K562 (cell line): ENCODE data around the gene AQP9. TPM values are rescaled to one million over a fixed set of nuclear protein-coding genes. Genes with fewer than 3 reads are reported as not detected.

Experiments
- DPF2 ChIP-seq: fragments of 450-650 bp; IDR thresholded peaks from 2 replicates; pipeline ENCODE4 v1.6.1; 2016
- HSF4 ChIP-seq: fragments of 250-450 bp; sonication (Bioruptor Pico); IDR thresholded peaks from 2 replicates; pipeline ENCODE4 v2.1.2; 2022; ENCODE audit warnings: mild to moderate bottlenecking, moderate library complexity, borderline replicate concordance
- MED1 ChIP-seq: sonication (generic); formaldehyde crosslinking; IDR thresholded peaks from 2 replicates; pipeline ENCODE4 v1.8.1; 2023; ENCODE audit warnings: missing genetic modification reagents, borderline replicate concordance
- PBX2 ChIP-seq, 2 experiments: IDR thresholded peaks in 1 of 2; conservative IDR thresholded peaks in 1 of 2; 2 replicates each; pipeline ENCODE4 v1.6.1; 2016; ENCODE audit warnings: low read depth in 2 of 2, mild to moderate bottlenecking in 1 of 2, missing compliant biosample characterization in 1 of 2, missing genetic modification characterization in 1 of 2, moderate library complexity in 1 of 2
- STAG1 ChIP-seq: sonication (generic); formaldehyde crosslinking; IDR thresholded peaks from 2 replicates; pipeline ENCODE4 v1.5.0; 2020; ENCODE audit warnings: missing genetic modification reagents, borderline replicate concordance
- ZNF354B ChIP-seq: fragments of 250-450 bp; sonication (Bioruptor Pico); IDR thresholded peaks from 2 replicates; pipeline ENCODE4 v1.4.0; 2020
- polyA plus RNA-seq, 8 experiments: library from polyadenylated mRNA; depleted of rRNA in 4 of 8; stranded (reverse) in 5 of 8; unstranded in 3 of 8; fragments of >200 nt; fragmentation: Nextera tagmentation in 2 of 8; fragmentation: Illumina TruSeq in 1 of 8; extraction: Ambion mirVana in 2 of 8; extraction: Trizol in 1 of 8; gene quantifications; 2 replicates each; pipeline versions ENCODE4 v1.2.1 to v1.2.3, GENCODE V29; 2011 to 2014; ENCODE audit warnings: inconsistent platforms in 1 of 8, missing spikeins in 1 of 8
- total RNA-seq, 7 experiments: library from RNA; depleted of rRNA in 6 of 7; stranded (reverse); fragments of >200 nt in 6 of 7; fragmentation: Illumina TruSeq in 2 of 7; extraction: Trizol in 2 of 7; gene quantifications; 2 replicates each; pipeline versions ENCODE4 v1.2.1 to v1.2.3, GENCODE V29; 2011 to 2021; ENCODE audit warnings: low replicate concordance in 1 of 7
- TF ChIP-seq, protein P1 (sequence below): fragments of 150-350 bp; IDR thresholded peaks from 2 replicates; pipeline ENCODE4 v1.6.1; 2014; ENCODE audit warnings: low read depth, mild to moderate bottlenecking, low read length, borderline replicate concordance
- TF ChIP-seq, protein P2 (sequence below): sonication (generic); formaldehyde crosslinking; IDR thresholded peaks from 2 replicates; pipeline ENCODE4 v1.8.1; 2023; ENCODE audit warnings: mild to moderate bottlenecking, missing genetic modification reagents
- TF ChIP-seq, protein P3 (sequence below): sonication (generic); formaldehyde crosslinking; IDR thresholded peaks from 2 replicates; pipeline ENCODE4 v1.8.0; 2022; ENCODE audit warnings: missing genetic modification reagents, mild to moderate bottlenecking, borderline replicate concordance
- TF ChIP-seq, protein P4 (sequence below): fragments of 250-450 bp; sonication (Bioruptor Pico); IDR thresholded peaks from 2 replicates; pipeline ENCODE4 v1.8.0; 2022; ENCODE audit warnings: inconsistent platforms
- TF ChIP-seq, protein P5 (sequence below): fragments of 450-650 bp; conservative IDR thresholded peaks from 2 replicates; pipeline ENCODE4 v1.6.1; 2016; ENCODE audit warnings: missing genetic modification characterization, low read depth, mild to moderate bottlenecking, control low read depth, missing compliant biosample characterization

Gene AQP9
- total and polyA plus RNA-seq, 9 of the 15 experiments (the other 6 are each of a cell fraction or from before 2014, with no cell fraction given): 0.04 to 0.33 (median 0.07) TPM; not detected in 4

GRCh38 chr15:58222679-58223078, 84.5 kb downstream of the AQP9 start (continued):
- TF ChIP-seq, protein P1, sequence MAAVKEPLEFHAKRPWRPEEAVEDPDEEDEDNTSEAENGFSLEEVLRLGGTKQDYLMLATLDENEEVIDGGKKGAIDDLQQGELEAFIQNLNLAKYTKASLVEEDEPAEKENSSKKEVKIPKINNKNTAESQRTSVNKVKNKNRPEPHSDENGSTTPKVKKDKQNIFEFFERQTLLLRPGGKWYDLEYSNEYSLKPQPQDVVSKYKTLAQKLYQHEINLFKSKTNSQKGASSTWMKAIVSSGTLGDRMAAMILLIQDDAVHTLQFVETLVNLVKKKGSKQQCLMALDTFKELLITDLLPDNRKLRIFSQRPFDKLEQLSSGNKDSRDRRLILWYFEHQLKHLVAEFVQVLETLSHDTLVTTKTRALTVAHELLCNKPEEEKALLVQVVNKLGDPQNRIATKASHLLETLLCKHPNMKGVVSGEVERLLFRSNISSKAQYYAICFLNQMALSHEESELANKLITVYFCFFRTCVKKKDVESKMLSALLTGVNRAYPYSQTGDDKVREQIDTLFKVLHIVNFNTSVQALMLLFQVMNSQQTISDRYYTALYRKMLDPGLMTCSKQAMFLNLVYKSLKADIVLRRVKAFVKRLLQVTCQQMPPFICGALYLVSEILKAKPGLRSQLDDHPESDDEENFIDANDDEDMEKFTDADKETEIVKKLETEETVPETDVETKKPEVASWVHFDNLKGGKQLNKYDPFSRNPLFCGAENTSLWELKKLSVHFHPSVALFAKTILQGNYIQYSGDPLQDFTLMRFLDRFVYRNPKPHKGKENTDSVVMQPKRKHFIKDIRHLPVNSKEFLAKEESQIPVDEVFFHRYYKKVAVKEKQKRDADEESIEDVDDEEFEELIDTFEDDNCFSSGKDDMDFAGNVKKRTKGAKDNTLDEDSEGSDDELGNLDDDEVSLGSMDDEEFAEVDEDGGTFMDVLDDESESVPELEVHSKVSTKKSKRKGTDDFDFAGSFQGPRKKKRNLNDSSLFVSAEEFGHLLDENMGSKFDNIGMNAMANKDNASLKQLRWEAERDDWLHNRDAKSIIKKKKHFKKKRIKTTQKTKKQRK: no peak
- 0 out of 2 replicates have a peak, but pooled peaks have one; percentile 31 for TF ChIP-seq DPF2
- no peak for TF ChIP-seq PBX2 (CRISPR knock-in tag; IDR thresholded peaks at IDR 0.05; ENCODE audit: low read depth)
- TF ChIP-seq PBX2 (tag; conservative IDR thresholded peaks at IDR 0.05; ENCODE audit: low read depth): no peak
- TF ChIP-seq, protein P2, sequence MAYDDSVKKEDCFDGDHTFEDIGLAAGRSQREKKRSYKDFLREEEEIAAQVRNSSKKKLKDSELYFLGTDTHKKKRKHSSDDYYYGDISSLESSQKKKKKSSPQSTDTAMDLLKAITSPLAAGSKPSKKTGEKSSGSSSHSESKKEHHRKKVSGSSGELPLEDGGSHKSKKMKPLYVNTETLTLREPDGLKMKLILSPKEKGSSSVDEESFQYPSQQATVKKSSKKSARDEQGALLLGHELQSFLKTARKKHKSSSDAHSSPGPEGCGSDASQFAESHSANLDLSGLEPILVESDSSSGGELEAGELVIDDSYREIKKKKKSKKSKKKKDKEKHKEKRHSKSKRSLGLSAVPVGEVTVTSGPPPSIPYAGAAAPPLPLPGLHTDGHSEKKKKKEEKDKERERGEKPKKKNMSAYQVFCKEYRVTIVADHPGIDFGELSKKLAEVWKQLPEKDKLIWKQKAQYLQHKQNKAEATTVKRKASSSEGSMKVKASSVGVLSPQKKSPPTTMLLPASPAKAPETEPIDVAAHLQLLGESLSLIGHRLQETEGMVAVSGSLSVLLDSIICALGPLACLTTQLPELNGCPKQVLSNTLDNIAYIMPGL (CRISPR knock-in tag): no peak
- TF ChIP-seq, protein P3, sequence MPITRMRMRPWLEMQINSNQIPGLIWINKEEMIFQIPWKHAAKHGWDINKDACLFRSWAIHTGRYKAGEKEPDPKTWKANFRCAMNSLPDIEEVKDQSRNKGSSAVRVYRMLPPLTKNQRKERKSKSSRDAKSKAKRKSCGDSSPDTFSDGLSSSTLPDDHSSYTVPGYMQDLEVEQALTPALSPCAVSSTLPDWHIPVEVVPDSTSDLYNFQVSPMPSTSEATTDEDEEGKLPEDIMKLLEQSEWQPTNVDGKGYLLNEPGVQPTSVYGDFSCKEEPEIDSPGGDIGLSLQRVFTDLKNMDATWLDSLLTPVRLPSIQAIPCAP (CRISPR knock-in tag): no peak
- TF ChIP-seq, protein P4, sequence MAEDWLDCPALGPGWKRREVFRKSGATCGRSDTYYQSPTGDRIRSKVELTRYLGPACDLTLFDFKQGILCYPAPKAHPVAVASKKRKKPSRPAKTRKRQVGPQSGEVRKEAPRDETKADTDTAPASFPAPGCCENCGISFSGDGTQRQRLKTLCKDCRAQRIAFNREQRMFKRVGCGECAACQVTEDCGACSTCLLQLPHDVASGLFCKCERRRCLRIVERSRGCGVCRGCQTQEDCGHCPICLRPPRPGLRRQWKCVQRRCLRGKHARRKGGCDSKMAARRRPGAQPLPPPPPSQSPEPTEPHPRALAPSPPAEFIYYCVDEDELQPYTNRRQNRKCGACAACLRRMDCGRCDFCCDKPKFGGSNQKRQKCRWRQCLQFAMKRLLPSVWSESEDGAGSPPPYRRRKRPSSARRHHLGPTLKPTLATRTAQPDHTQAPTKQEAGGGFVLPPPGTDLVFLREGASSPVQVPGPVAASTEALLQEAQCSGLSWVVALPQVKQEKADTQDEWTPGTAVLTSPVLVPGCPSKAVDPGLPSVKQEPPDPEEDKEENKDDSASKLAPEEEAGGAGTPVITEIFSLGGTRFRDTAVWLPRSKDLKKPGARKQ: no peak
- TF ChIP-seq, protein P5, sequence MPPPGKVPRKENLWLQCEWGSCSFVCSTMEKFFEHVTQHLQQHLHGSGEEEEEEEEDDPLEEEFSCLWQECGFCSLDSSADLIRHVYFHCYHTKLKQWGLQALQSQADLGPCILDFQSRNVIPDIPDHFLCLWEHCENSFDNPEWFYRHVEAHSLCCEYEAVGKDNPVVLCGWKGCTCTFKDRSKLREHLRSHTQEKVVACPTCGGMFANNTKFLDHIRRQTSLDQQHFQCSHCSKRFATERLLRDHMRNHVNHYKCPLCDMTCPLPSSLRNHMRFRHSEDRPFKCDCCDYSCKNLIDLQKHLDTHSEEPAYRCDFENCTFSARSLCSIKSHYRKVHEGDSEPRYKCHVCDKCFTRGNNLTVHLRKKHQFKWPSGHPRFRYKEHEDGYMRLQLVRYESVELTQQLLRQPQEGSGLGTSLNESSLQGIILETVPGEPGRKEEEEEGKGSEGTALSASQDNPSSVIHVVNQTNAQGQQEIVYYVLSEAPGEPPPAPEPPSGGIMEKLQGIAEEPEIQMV (tag): no peak
- TF ChIP-seq HSF4: no peak
- TF ChIP-seq ZNF354B (CRISPR knock-in tag): no peak
- TF ChIP-seq MED1 (CRISPR knock-in tag): no peak
- no peak for TF ChIP-seq STAG1 (CRISPR knock-in tag)
